Loucy (cell line): ENCODE data around the gene MTX2.

ENCODE experiments used
- CTCF ChIP-seq: fragments of 200-600 bp; sonication (generic); conservative IDR thresholded peaks from 2 replicates; pipeline ENCODE4 v1.5.1; 2014; ENCODE audit warnings: mild to moderate bottlenecking, antibody characterized with exemption, low read length
- EZH2phosphoT487 ChIP-seq: fragments of 200-600 bp; IDR thresholded peaks from 2 replicates; pipeline ENCODE4 v1.6.1; 2018; ENCODE audit warnings: antibody characterized with exemption, mild to moderate bottlenecking, moderate library complexity, borderline replicate concordance

GRCh38 chr2:176291335-176291734, 22.1 kb downstream of the MTX2 start:
- TF ChIP-seq CTCF (no peak), EZH2phosphoT487 (no peak)
